Myocyte (in vitro differentiated cells): ENCODE data around the gene CPA2. TPM values are rescaled to one million over a fixed set of nuclear protein-coding genes. Genes with fewer than 3 reads are reported as not detected.

Source experiments
- DNase-seq: peaks from one replicate; pipeline ENCODE4 v3.0.0-alpha.2; 2012; ENCODE audit warnings: low read depth
- total RNA-seq: library from RNA; depleted of rRNA; stranded (reverse); fragments of >200 nt; gene quantifications from 2 replicates; pipeline ENCODE4 v1.2.3, GENCODE V29; 2014

CPA2 gene
- total RNA-seq, 1 donor from 2014 or later: not detected

- no peak for DNase-seq
Observed at GRCh38 chr7:130305433-130306042, 38.9 kb downstream of the CPA2 start.

- DNase-seq: no peak
Observed at GRCh38 chr7:130309986-130310385, 43.3 kb downstream of the CPA2 start.

DNA sequence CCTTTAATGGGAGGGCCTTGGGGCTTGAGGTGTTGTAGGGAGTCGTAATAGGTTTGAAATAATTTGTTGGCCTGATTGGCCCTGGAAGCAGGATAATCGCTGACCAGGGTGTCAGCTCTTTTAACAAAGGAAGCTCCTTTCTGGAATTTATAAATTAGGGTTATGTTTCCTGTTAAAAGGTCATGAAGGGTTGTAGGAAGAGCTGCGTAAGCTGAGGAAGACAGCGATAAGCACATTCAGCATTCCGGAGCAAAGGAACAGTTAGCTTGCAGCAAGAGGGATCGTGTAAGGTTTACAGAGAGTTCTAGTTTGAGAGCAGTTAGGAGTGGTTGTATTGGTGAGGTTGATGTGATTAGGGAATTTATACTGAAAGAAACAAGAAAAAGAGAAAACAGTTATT lies 47.6 kb downstream of the CPA2 start:
- no peak for DNase-seq

DNA sequence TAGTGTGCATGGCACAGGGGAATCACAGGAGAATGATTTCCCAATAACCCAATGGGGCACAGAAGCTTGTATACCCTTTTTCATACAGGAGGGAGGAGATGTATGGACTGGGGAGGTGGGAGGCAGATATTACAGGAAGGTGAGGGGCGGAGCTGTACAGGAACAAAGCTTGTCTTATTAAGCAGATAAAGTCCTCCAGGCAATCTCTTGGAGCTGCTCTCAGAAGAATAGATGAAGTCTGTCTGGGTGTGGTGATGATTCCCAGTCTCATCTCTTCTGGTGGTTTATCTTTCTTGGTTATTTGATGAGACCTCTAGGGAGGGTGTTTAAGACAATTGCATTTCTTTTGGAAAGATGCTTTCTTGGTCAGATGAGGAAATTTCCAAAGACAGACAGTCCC lies 52.9 kb downstream of the CPA2 start:
- DNase-seq: no peak

DNA sequence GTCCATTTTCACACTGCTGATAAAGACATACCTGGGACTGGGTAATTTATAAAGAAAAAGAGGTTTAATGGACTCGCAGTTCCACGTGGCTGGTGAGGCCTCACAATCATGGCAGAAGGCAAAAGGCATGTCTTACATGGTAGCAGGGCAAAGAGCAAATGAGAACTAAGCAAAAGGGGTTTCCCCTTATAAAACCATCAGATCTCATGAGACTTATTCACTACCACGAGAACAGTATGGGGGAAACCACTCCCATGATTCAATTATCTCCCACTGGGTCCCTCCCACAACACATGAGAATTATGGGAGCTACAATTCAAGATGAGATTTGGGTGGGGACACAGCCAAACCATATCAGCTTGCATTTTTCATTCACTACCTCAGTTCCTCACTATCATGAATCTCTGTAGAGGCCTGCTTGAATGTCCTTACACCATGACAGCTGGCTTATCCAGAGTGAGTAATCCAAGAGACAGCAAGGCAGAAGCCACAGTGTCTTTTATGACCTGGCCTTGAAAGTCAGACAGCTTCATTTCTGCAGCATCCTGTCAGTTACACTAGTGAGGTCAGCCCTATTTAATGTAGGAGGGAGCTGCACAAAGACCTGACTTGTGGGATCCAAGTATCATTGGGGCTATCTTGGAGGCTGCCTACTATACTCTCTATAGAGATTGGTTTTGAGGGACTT lies 55.0 kb downstream of the CPA2 start:
- DNase-seq: peak; percentile 97

- DNase-seq: no peak
Observed at GRCh38 chr7:130322615-130323014, 56.0 kb downstream of the CPA2 start.

DNA sequence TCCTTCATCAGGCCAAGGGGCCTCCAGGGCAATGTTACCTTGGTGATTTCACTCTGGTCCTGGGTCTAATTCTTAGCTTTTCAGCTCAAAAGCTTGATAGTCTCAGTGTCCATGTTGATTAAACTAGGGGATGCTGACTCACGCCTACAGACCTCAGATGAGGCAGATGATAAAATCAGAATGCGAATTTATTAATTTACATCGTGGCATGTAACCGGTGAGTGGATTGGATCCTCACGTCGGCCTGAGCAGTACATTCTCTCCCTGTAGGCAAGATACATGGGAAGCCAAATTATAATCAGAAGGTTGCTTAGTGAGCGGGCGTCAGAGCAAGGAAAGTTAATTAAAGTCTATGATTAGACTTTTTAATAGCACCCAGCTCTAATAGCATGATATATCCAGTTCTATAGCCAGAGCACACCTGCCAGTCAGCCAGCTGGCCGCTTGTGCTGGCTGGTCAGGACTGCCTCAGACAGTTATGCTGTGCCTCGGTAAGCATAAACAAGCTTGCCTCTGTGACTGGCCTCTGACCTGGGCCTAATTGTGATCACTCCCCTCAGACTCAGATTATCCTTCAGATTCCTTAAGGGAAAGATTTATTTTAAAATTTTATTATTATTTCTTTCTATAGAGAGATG lies 57.8 kb downstream of the CPA2 start:
- peak; percentile 14 for DNase-seq

GRCh38 chr7:130329681-130330080 lies 63.0 kb downstream of the CPA2 start:
- DNase-seq: no peak

DNA sequence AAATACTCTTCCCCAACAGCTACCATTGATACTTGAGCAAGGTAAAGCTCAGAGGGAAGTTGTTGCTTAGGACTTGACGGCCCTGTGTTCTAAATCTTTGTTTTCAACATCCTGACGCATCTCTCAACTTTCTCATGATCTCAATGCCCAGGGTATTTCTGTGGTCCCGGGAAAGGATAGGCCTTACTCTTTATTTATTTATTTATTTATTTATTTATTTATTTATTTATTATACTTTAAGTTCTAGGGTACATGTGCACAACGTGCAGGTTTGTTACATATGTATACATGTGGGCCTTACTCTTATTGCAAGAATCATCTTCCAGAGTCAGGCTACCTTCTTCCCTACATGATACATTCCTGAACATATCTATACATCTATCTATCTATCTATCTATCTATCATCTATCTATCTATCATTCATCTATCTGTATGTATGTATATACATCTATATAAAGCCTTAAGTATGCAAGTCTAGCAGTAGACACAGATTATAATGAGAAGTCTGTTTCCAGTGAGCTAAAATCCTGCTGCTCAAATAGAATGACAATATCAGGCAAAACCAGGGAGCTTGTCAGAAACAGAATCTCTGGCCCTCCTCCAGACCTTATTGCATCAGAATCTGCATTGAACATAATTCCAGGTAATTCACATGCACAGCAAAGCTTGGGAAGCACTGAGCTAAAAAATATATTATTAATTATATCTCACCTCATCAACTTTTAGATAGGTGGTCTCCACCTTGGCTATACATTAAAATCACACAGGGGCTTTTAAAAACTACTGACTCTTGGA lies 65.8 kb downstream of the CPA2 start:
- no peak for DNase-seq

DNA sequence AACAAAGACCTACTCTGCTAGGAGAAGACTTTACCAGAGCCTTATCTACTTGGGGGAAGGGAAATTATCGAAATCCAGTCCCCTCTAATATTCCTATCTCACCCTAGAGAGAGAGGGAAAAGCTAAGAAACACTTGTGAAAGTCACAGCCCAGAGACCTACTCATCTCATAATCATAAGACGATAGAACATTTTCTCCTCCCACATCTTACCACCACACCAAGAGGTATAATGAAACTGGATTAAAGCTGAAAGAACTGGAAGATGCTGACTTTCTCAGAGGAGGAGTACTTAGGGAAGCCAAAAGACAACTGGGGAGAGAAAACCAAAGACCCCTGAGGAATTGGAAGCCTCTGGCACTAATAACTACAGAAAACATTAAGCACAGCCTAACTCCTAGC lies 67.2 kb downstream of the CPA2 start:
- no peak for DNase-seq

GRCh38 chr7:130334274-130334673 lies 67.6 kb downstream of the CPA2 start:
- no peak for DNase-seq

GRCh38 chr7:130337410-130337971 lies 70.8 kb downstream of the CPA2 start:
- DNase-seq: no peak

GRCh38 chr7:130338233-130338632 lies 71.6 kb downstream of the CPA2 start:
- DNase-seq: no peak

Other genes starting within 250 kb of the CPA2 start
- gene ZC3HC1, start 215.5 kb upstream of the CPA2 start, total RNA-seq: 31.9 and 38.2 TPM in 2 replicates
- gene KLHDC10, start 196.3 kb upstream of the CPA2 start, total RNA-seq: 39.4 and 44.8 TPM in 2 replicates
- 17.2 and 20.2 TPM in 2 replicates for gene TMEM209, start 61.5 kb upstream of the CPA2 start, total RNA-seq
- not detected in 2 replicates for gene SSMEM1, start 59.0 kb upstream of the CPA2 start, total RNA-seq
- 4.0 and 5.7 TPM in 2 replicates for gene CPA4, start 26.3 kb downstream of the CPA2 start, total RNA-seq
- gene CPA5, start 78.0 kb downstream of the CPA2 start, total RNA-seq: 0.16 and 0.21 TPM in 2 replicates
- gene CPA1, start 113.6 kb downstream of the CPA2 start, total RNA-seq: 1.3 and 6.5 TPM in 2 replicates
- gene CEP41, start 174.2 kb downstream of the CPA2 start, total RNA-seq: 10.6 and 12.0 TPM in 2 replicates
- gene MEST, start 225.2 kb downstream of the CPA2 start, total RNA-seq: 129 and 151 TPM in 2 replicates